IMR-90 (cell line): ENCODE data around the gene TTLL11. TPM values are rescaled to one million over a fixed set of nuclear protein-coding genes. Genes with fewer than 3 reads are reported as not detected.
A peak's percentile ranks its signal among the peaks of the same experiment; 100 is the strongest.

Source experiments
- ATAC-seq: fragments of 200-7000 bp; cut with Tn5 transposase; 2 replicates; pipeline ENCODE4 v1.9.1; 2020; ENCODE audit warnings: low read depth, mild to moderate bottlenecking, moderate library complexity
- BruUV-seq: library from RNA; stranded (reverse); fragments of 400-500 nt; replicated peaks from 2 replicates; lab custom pipeline; 2021; lab: Mats Ljungman, UMichigan
- CTCF ChIA-PET: fragments of 300-600 bp; formaldehyde crosslinking; extraction: SDS; loops from one replicate; lab custom pipeline; 2021; ENCODE audit warnings: antibody characterized with exemption; lab: Yijun Ruan, JAX
- POLR2A ChIA-PET: fragments of 300-600 bp; sonication (Branson Sonifier 250); formaldehyde crosslinking; loops from one replicate; lab custom pipeline; 2022; ENCODE audit warnings: antibody characterized with exemption; ENCODE audit not compliant: unreplicated experiment; lab: Charles Lee
- DNase-seq: peaks from one replicate; pipeline ENCODE4 v3.0.0; 2013
- H2AFZ ChIP-seq: replicated peaks from 2 replicates; pipeline ENCODE3; 2013; ENCODE audit warnings: low read length, mild to moderate bottlenecking; ENCODE audit not compliant: poor library complexity
- H2AK5ac ChIP-seq: 2 replicates; pipeline ENCODE4 v1.6.1; 2013; ENCODE audit warnings: low read depth, low read length, inconsistent platforms
- H2AK9ac ChIP-seq: replicated peaks from 2 replicates; pipeline ENCODE3; 2013; ENCODE audit warnings: mild to moderate bottlenecking, low read depth, low read length, moderate library complexity; ENCODE audit not compliant: poor library complexity
- H2BK120ac ChIP-seq: 2 replicates; pipeline ENCODE4 v1.6.1; 2013; ENCODE audit warnings: low read depth, low read length, inconsistent platforms
- H2BK15ac ChIP-seq: 3 replicates; pipeline ENCODE4 v1.6.1; 2013; ENCODE audit warnings: low read depth, low read length, inconsistent platforms
- H2BK20ac ChIP-seq: 2 replicates; pipeline ENCODE4 v1.6.1; 2013; ENCODE audit warnings: low read depth, mild to moderate bottlenecking, inconsistent platforms, low read length, moderate library complexity
- H2BK5ac ChIP-seq: 2 replicates; pipeline ENCODE4 v1.6.1; 2013; ENCODE audit warnings: mild to moderate bottlenecking, low read depth, low read length, inconsistent platforms; ENCODE audit not compliant: poor library complexity, severe bottlenecking
- H3K14ac ChIP-seq: replicated peaks from 2 replicates; pipeline ENCODE4 v1.6.1; 2013; ENCODE audit warnings: low read depth, low read length, inconsistent platforms
- H3K18ac ChIP-seq: 2 replicates; pipeline ENCODE4 v1.6.1; 2013; ENCODE audit warnings: low read depth, low read length, control low read depth
- H3K23ac ChIP-seq: 2 replicates; pipeline ENCODE4 v1.6.1; 2013; ENCODE audit warnings: low read depth, low read length, inconsistent platforms
- H3K27ac ChIP-seq: 2 replicates; pipeline ENCODE4 v1.5.1; 2013; ENCODE audit warnings: mild to moderate bottlenecking, control low read depth, low read length; ENCODE audit not compliant: insufficient read depth
- H3K27me3 ChIP-seq: 2 replicates; pipeline ENCODE4 v1.6.1; 2013; ENCODE audit warnings: low read length; ENCODE audit not compliant: control insufficient read depth, insufficient read depth
- H3K36me3 ChIP-seq: 2 replicates; pipeline ENCODE4 v1.6.1; 2013; ENCODE audit warnings: low read length, mixed read lengths; ENCODE audit not compliant: control insufficient read depth, insufficient read depth
- H3K4ac ChIP-seq: 2 replicates; pipeline ENCODE4 v1.6.1; 2013; ENCODE audit warnings: low read depth, low read length, inconsistent platforms
- H3K4me1 ChIP-seq: 2 replicates; pipeline ENCODE4 v1.6.1; 2013; ENCODE audit warnings: low read length, mixed read lengths; ENCODE audit not compliant: control insufficient read depth, insufficient read depth
- H3K4me2 ChIP-seq: 2 replicates; pipeline ENCODE4 v1.6.1; 2013; ENCODE audit warnings: low read depth, mild to moderate bottlenecking, control low read depth, low read length, moderate library complexity
- H3K4me3 ChIP-seq: 2 replicates; pipeline ENCODE4 v1.5.1; 2013; ENCODE audit warnings: low read depth, mild to moderate bottlenecking, control low read depth, low read length, moderate library complexity; ENCODE audit not compliant: insufficient read depth
- H3K56ac ChIP-seq: 2 replicates; pipeline ENCODE4 v1.6.1; 2013; ENCODE audit warnings: low read length, inconsistent platforms; ENCODE audit not compliant: insufficient read depth; ENCODE audit errors: extremely low read depth
- H3K79me1 ChIP-seq, 2 experiments: 2 replicates each; pipeline ENCODE4 v1.6.1; 2013; ENCODE audit warnings: low read length in 2 of 2, inconsistent platforms in 1 of 2, low read depth in 1 of 2
- H3K9ac ChIP-seq: 2 replicates; pipeline ENCODE4 v1.6.1; 2013; ENCODE audit warnings: low read depth, low read length, control low read depth
- H3K9me1 ChIP-seq: 2 replicates; pipeline ENCODE4 v1.6.1; 2013; ENCODE audit warnings: low read length, inconsistent platforms; ENCODE audit not compliant: insufficient read depth
- H3K9me3 ChIP-seq: 2 replicates; pipeline ENCODE4 v1.6.1; 2013; ENCODE audit warnings: low read length; ENCODE audit not compliant: control insufficient read depth, insufficient read depth
- H4K20me1 ChIP-seq: 2 replicates; pipeline ENCODE4 v1.6.1; 2013; ENCODE audit warnings: low read length, inconsistent platforms; ENCODE audit not compliant: insufficient read depth
- H4K5ac ChIP-seq: 2 replicates; pipeline ENCODE4 v1.6.1; 2013; ENCODE audit warnings: mild to moderate bottlenecking, low read depth, low read length, control low read depth
- H4K8ac ChIP-seq, 2 experiments: 2 replicates each; pipeline ENCODE4 v1.6.1; 2013; ENCODE audit warnings: low read depth in 2 of 2, low read length in 2 of 2, control low read depth in 1 of 2, inconsistent platforms in 1 of 2
- H4K91ac ChIP-seq: 2 replicates; pipeline ENCODE4 v1.6.1; 2013; ENCODE audit warnings: low read depth, low read length, inconsistent platforms; ENCODE audit not compliant: insufficient read depth
- BHLHE40 ChIP-seq: fragments of 150-350 bp; IDR thresholded peaks from 2 replicates; pipeline ENCODE4 v1.6.1; 2016; ENCODE audit warnings: mild to moderate bottlenecking, low read depth, low read length
- CEBPB ChIP-seq: IDR thresholded peaks from 2 replicates; pipeline ENCODE4 v1.6.1; 2012; ENCODE audit warnings: low read depth, low read length, improper control_type of control experiment
- CHD1 ChIP-seq: IDR thresholded peaks from 2 replicates; pipeline ENCODE4 v1.6.1; 2012; ENCODE audit warnings: low read depth, low read length, improper control_type of control experiment
- FOS ChIP-seq: fragments of 150-350 bp; IDR thresholded peaks from 2 replicates; pipeline ENCODE4 v1.6.1; 2016; ENCODE audit warnings: low read depth, low read length
- MAZ ChIP-seq: IDR thresholded peaks from 2 replicates; pipeline ENCODE4 v1.6.1; 2012; ENCODE audit warnings: low read depth, mild to moderate bottlenecking, low read length, improper control_type of control experiment, moderate library complexity, borderline replicate concordance
- MXI1 ChIP-seq: IDR thresholded peaks from 2 replicates; pipeline ENCODE4 v1.6.1; 2012; ENCODE audit warnings: low read depth, mild to moderate bottlenecking, low read length, moderate library complexity, borderline replicate concordance
- NFE2L2 ChIP-seq: fragments of 150-350 bp; IDR thresholded peaks from 2 replicates; pipeline ENCODE4 v1.6.1; 2016; ENCODE audit warnings: low read depth, mild to moderate bottlenecking, low read length
- POLR2A ChIP-seq: IDR thresholded peaks from 2 replicates; pipeline ENCODE4 v1.6.1; 2012; ENCODE audit warnings: mild to moderate bottlenecking, low read depth, low read length
- RAD21 ChIP-seq: IDR thresholded peaks from 2 replicates; pipeline ENCODE4 v1.6.1; 2012; ENCODE audit warnings: low read length, improper control_type of control experiment
- RCOR1 ChIP-seq: IDR thresholded peaks from 2 replicates; pipeline ENCODE4 v1.6.1; 2012; ENCODE audit warnings: mild to moderate bottlenecking, low read length, improper control_type of control experiment; ENCODE audit not compliant: insufficient replicate concordance
- SMC3 ChIP-seq: fragments of 150-350 bp; IDR thresholded peaks from 2 replicates; pipeline ENCODE4 v1.6.1; 2016; ENCODE audit warnings: low read depth, mild to moderate bottlenecking, antibody characterized with exemption, low read length, moderate library complexity
- USF2 ChIP-seq: fragments of 150-350 bp; IDR thresholded peaks from 2 replicates; pipeline ENCODE4 v1.6.1; 2017; ENCODE audit warnings: mild to moderate bottlenecking, antibody characterized with exemption, low read length, low read depth
- WGBS, 2 experiments: methylation state at CpG; one replicate each; pipeline versions ENCODE4 v1.1.5 to v1.1.7; 2013; ENCODE audit warnings: missing lambda C conversion rate in 2 of 2; ENCODE audit not compliant: insufficient read length in 1 of 2; ENCODE audit errors: extremely low coverage in 2 of 2; 5-methylcytosine and 5-hydroxymethylcytosine counted together
- dilution Hi-C: fragments of 300-500 bp; cut with HindIII; formaldehyde crosslinking; loops from one replicate; pipeline ENCODE4 v1.14.3; 2018; ENCODE audit warnings: low sequenced_read_pairs; ENCODE audit not compliant: unreplicated experiment
- in situ Hi-C: fragments of 300-500 bp; cut with MboI; formaldehyde crosslinking; loops from 3 replicates; pipeline ENCODE4 v1.14.3; 2019; ENCODE audit warnings: low sequenced_read_pairs, inconsistent platforms, mixed read lengths
- intact Hi-C: fragments of 100-400 bp; cut with micrococcal nuclease; formaldehyde crosslinking; loops from 2 replicates; pipeline ENCODE4 v1.10.0; 2022
- polyA plus RNA-seq, 3 experiments: library from polyadenylated mRNA; depleted of rRNA; stranded (reverse); fragments of >200 nt; gene quantifications; 2 replicates each; pipeline ENCODE4 v1.2.3, GENCODE V29; 2012; ENCODE audit warnings: low replicate concordance in 1 of 3
- total RNA-seq: library from RNA; depleted of rRNA; stranded (reverse); fragments of >200 nt; gene quantifications from 2 replicates; pipeline ENCODE4 v1.2.3, GENCODE V29; 2012

TTLL11 gene
- total and polyA plus RNA-seq, 2 of the 4 experiments (the other 2 are of a cell fraction), result 2.0 to 4.6 TPM

GRCh38 chr9:121902461-121903135, 190.5 kb downstream of the TTLL11 start:
- POLR2A ChIA-PET, result no interaction called here

More at GRCh38 chr9:121902461-121903135, 190.5 kb downstream of the TTLL11 start:
- peak; percentile 97 for ATAC-seq
- Histone ChIP-seq H2BK15ac (peak overlapping the region; percentile 61; the same call in 1 of the 3 replicates), H3K9ac (peak overlapping the region; percentile 1; the same call in 1 of the 2 replicates), H3K9me1 (peaks cover 9% of the 10 kb centered on the region), H2AK5ac (peak overlapping the region; percentile 79), H3K36me3 (no peaks in the 10 kb centered on the region), H3K4me3 (no peak overlapping the region), H4K20me1 (peaks cover 2% of the 10 kb centered on the region; the same call in 1 of the 2 replicates), H3K18ac (peak overlapping the region; percentile 91), H3K9me3 (no peaks in the 10 kb centered on the region), H3K56ac (peak overlapping the region; percentile 44), H2BK20ac (peak overlapping the region; percentile 91), H3K79me1 (peaks cover 0 to 3% of the 10 kb centered on the region in 2 experiments; a peak in 1 of 4 replicates), H3K4me1 (peaks cover 14% of the 10 kb centered on the region), H2BK120ac (peak overlapping the region; percentile 91), H3K14ac (peak overlapping the region; percentile 79), H3K4me2 (peak overlapping the region; percentile 72; the same call in 1 of the 2 replicates), H3K27me3 (no peaks in the 10 kb centered on the region), H4K91ac (peak overlapping the region; percentile 62), H3K27ac (peak overlapping the region; percentile 79; the same call in 1 of the 2 replicates), H2BK5ac (peak overlapping the region; percentile 96), H2AFZ (no peak overlapping the region), H3K4ac (peak overlapping the region; percentile 84), H4K8ac (peak overlapping the region; percentile 6 to 81; a peak in 3 of 4 replicates), H4K5ac (peak overlapping the region; percentile 74), H2AK9ac (no peak overlapping the region), H3K23ac (peak overlapping the region; percentile 57; the same call in 1 of the 2 replicates)
- DNase-seq, result peak; percentile 100
- CTCF ChIA-PET, result interaction anchor here (0.6 kb wide), 1 partner anchor 40 kb away, joined by 7 read pairs; no protein-coding TSS in a partner anchor
- BruUV-seq, result no TSS peak
- in situ Hi-C loops (no loop called here), intact Hi-C loops (loop anchor here (5.0 kb wide), 1 partner anchor 90 kb away; no protein-coding TSS in a partner anchor), dilution Hi-C loops (no loop called here)
- WGBS, 2 experiments, result 0% methylated on average over 1 of the region's 7 CpGs; no CpG with 5 or more reads in 1 of the 2 experiments
- TF ChIP-seq CEBPB (peak; percentile 84), MAZ (no peak), CHD1 (no peak), FOS (peak; percentile 30), BHLHE40 (peak; percentile 79), RCOR1 (peak; percentile 80), USF2 (peak; percentile 87), MXI1 (peak; percentile 66; the same call in 1 of the 2 replicates), RAD21 (peak; percentile 16; the same call in 1 of the 2 replicates), SMC3 (peak; percentile 5; the same call in 1 of the 2 replicates), NFE2L2 (peak; percentile 16; the same call in 1 of the 2 replicates), POLR2A (no peak)
